Endometrial microvascular endothelial cells (primary cell): ENCODE data around the gene LCK. TPM values are rescaled to one million over a fixed set of nuclear protein-coding genes. Genes with fewer than 3 reads are reported as not detected.

Experiments used
- in situ Hi-C: cut with HindIII; loops from 2 replicates; pipeline ENCODE4 v1.10.0; 2017; ENCODE audit warnings: low sequenced_read_pairs, low pct_unique_long_range_greater_than_20kb; ENCODE audit errors: inconsistent ontology term
- total RNA-seq: library from RNA; depleted of rRNA; stranded (reverse); fragments of >200 nt; gene quantifications from one replicate; pipeline ENCODE4 v1.2.3, GENCODE V29; 2015; ENCODE audit errors: inconsistent ontology term

Gene LCK
- not detected for total RNA-seq

- in situ Hi-C loops: no loop called here
Observed at GRCh38 chr1:32250893-32251716, at the start of gene LCK. Gene LCK, plus strand, starts transcription at chr1:32251265. Its CDS starts 23,065 bp downstream, at chr1:32274330.

DNA sequence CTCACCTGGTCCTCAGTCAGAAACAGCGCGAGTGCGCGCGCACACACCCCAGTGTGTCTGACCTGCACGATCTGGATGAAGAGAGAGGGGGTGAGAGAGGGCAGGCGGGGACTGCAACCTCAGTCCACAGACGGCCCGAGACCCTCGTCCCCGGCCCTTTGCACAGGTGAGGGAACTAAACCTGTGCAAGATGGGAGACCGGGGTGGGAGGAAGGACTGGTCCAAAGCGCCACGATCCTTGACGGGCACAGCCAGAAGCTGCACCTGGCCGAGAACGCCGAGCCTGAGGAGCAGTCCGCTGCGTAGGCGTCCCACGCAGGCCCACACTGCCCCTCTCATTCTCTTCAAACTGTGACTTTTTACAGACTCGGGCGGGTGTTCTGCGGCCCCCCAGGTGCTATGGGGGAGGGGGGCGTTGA, 46.1 kb upstream of the LCK start:
- in situ Hi-C loops: no loop called here

DNA sequence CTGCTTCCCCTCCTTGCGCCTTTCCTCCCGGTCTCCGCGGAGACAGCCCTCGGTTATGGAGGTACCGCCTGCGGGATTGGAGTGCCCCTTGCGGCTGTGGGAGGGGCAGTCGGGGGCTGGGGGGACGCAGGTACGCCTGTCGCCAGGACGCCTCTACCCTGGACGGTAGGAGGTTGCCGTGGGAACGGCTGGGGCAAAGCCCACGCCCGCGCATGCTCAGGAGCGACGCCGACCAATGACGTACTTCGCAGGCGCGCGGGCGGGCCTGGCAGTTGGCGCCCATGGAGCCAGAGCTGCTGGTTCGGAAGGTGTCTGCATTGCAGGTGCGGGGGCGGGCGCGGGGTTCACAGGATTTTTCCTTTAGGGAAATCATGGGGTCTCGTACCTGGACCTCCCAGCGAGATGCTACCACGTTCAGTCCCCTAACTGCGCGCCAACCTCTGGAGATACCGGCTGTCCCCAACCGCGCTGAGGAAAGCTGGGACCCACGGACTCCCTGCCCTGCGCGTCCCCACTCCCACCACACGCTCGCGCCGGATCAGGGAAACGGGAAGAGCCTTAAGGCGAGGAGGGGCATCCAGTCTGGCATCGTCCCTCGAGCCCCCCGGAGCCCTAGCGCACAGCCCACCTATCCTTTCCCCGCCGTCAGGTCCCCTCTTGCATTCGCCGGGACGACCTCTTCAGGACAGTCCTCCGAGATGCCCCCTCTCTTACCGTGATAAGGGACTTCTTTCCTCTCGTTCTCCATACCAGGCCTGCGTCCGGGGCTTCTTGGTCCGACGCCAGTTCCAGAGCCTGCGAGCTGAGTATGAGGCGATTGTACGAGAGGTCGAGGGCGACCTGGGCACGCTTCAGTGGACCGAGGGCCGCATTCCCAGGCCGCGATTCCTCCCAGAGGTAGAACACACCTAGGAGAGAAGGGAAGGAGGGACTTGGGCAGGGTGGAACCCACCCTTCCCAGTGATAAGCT, 45.4 kb upstream of the LCK start, which contains the start of gene IQCC:
Gene IQCC (plus strand): TSS at position 271 of the 970 bp plus-strand sequence. CDS start 11 bp downstream, at position 282.
- in situ Hi-C loops: no loop called here

GRCh38 chr1:32208469-32208868, 42.6 kb upstream of the LCK start:
- in situ Hi-C loops: no loop called here

- in situ Hi-C loops: no loop called here
Observed at GRCh38 chr1:32208891-32209328, 42.2 kb upstream of the LCK start, which contains the start of gene DCDC2B. Gene DCDC2B, plus strand, starts transcription at chr1:32209089. Its CDS starts 5 bp downstream, at chr1:32209094.

DNA sequence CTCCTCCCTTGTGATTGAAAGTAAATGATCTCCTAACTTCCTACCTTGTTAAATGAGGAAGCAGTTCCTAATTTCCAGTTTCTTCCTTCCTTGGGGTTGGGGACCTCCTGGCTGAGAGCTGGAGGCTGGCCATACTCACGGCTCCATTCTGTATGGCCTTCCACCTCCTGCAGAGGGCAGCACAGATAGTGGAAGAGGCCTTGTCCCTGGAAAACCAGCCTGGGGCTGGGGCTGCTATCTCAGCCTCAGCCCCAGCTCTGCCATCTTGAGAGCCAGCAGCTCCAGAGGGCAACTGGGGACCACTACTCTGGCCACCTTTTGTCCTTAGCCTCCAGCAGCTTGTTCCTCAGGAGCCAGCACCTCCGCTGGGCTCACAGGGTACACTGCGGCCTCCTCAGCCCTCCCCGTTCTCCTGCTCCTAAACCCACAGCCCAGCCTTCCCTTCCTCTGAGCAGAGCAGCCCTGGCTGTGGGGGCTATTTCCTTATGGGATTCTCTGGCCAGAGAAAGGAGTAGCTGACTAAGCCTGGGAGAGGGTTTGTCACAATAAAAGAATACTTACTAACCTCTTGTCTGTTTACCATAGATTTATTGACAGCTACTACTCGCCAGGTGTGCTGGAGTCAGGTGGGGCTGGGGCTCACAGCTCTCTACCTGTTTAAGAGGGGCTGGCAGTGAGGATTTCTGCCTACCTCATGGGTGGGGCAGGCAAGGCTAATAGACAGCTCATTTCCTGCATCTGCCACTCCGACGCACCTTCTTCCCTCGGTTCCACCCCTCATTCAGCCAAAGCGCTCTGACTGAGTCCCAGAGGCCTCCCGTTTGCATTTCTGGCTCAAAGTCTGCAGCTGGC, 35.2 kb upstream of the LCK start:
- in situ Hi-C loops: no loop called here

DNA sequence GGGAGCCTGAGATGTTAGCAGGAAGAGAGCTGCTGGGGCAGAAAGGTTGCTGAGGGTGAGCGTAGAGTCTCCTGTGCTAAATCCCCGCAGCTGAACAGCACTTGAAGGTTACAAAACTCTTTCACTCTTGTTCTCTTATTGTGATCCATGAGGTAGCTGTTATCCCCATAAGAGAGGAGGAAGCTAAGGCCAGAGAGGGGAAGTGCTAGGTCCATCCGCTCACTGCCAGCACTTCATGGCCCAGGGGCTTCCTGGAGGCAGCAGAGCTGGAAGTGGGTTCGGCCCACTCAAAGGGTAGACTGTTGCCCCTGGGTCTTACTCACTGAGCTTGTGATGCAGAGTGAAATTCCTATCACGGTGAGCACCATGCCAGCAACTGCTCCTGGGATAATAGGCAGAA, 34.5 kb upstream of the LCK start:
- in situ Hi-C loops: no loop called here

DNA sequence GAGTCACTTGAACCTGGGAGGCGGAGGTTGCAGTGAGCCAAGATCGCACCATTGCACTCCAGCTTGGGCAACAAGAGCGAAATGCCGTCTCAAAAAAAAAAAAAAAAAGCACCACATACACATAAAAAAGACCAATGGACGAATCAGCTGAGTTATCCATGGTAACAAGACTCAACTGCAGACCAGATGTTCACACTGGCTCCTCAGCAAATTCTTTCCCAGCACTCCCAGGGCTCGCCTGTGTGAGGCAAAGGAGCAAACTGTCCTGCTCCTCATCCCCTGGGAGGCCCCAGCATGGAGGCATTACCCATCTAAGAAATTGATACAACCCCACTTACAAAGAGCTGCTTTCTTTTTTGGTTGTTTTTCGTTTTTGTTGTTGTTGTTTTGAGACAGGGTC, 32.0 kb upstream of the LCK start:
- in situ Hi-C loops: no loop called here

DNA sequence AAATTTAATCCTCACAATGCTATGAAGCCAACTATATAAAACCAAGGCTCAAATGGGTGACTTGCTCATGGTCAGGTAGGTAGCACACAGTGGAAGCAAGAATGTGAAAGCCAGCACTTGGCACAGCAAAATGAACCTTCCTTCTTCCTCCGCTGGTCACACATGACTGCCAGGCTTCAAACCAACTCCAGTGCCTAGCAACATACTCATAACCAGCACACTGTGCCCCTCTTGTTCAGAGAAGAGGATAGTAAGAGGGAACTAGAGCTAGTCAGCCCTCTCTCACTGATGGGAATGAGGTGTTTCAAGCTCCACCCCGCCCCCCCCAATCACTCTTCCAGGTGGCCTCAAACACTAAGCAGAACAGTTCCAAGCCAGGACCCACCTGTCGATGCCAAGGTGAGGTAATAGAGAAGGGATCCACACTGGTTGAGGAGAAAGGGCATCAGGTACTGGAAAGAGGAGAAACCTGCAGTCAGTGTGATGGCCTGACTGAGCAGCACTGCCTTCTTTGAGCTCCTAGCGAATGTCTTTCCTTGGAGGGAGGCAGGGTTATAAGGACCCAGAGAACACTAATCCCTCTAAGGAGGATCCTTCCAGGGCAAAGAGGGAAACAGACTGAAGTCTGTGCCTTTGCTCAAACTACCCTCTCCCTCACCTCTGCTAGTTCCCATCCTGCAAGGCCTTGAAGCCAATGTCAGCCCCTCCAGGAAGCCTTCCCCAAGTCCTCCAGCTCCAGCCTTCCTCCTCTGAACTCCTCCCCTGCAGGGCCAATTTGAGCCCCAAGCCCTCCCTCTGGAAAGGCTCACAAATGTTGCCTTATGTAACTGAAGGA, 30.1 kb upstream of the LCK start:
- in situ Hi-C loops: no loop called here

DNA sequence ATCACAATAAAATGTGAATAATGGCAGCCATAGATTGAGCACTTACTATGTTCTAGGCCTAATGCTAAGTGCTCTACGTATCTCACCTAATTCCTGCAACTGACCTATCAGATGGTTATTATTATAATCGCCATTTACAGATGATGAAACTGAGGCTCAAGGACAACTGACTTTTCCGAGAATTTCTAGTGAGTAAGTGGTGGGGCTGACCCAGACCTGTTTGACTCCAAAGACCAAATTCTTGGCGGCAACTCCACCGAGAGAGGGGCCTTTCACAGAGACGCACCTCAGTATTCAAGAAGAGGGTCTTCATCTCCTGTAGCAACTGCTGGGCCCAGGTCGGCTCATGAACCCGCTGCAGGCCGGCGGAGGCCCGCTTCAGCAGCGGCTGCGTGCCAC, 29.5 kb upstream of the LCK start:
- in situ Hi-C loops: no loop called here

- in situ Hi-C loops: no loop called here
Observed at GRCh38 chr1:32221980-32222755, 28.9 kb upstream of the LCK start, which contains the start of the genes EIF3I and TMEM234. Gene EIF3I, plus strand, starts transcription at chr1:32222407. Its CDS starts 35 bp downstream, at chr1:32222442. Gene TMEM234, minus strand, starts transcription at chr1:32222353. Its CDS starts 31 bp downstream, at chr1:32222322.

- in situ Hi-C loops: no loop called here
Observed at GRCh38 chr1:32223683-32224082, 27.4 kb upstream of the LCK start.

DNA sequence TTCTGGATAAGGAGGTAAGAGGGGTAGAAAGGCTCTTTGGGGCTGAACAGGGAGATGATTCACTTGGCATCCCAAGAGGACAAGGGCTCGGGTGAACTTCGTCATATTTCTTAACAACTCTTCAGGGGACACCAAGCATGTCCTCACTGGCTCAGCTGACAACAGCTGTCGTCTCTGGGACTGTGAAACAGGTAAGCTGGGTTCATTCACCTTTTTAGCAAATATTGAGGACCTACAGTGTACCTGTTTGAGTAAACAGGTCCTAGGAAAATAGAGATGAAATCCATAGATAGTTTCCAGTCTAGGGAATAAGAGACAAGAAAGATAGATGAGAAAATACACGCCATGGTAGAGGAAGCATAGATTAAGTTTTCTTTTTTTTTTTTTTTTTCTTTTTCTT, 26.8 kb upstream of the LCK start:
- in situ Hi-C loops: no loop called here

DNA sequence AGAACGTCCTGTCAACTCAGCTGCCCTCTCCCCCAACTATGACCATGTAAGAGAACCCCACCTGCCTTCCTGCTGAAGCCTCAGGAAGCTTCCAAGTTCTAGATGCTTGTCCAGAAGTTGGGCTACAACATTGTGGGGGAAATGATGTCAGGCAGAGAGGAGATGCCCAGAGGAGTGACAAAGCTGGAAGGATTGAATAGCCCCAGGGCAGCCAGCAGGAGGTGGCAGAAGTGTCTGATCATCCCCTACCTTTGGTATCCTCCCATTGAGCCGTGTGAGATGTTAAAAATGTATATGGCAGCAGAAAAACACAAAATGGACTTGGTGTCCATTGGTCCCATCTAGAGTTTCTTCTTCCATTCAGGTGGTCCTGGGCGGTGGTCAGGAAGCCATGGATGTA, 22.3 kb upstream of the LCK start:
- in situ Hi-C loops: no loop called here

DNA sequence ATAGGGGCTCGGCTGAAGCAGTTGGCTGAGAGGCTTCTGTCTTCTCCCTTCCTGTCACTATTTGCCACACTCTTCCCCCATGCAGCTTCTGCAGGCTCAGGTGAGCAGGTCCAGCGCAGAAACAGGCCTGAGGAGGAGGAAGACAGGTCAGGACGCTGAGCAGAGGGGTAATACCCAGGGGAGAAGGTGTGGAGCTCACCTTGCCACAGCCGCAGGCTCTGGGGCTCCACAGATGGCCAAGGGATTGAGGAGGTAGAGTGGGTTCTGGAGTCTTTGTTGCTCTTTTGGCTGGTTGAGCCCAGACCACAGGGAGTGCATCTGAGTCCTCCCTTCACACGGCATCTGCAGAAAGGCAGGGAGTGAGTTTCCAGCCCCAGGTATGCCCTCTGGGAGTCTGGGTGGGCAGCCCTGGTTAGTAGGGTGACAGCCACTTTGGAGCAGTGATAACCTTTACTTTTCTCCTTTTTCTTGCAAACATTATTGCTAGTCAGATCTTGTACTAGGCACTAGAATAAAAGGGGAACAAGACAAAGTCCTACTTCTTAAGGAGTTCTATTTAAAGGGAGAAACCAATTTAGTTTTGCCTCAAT, 19.1 kb upstream of the LCK start:
- in situ Hi-C loops: no loop called here

DNA sequence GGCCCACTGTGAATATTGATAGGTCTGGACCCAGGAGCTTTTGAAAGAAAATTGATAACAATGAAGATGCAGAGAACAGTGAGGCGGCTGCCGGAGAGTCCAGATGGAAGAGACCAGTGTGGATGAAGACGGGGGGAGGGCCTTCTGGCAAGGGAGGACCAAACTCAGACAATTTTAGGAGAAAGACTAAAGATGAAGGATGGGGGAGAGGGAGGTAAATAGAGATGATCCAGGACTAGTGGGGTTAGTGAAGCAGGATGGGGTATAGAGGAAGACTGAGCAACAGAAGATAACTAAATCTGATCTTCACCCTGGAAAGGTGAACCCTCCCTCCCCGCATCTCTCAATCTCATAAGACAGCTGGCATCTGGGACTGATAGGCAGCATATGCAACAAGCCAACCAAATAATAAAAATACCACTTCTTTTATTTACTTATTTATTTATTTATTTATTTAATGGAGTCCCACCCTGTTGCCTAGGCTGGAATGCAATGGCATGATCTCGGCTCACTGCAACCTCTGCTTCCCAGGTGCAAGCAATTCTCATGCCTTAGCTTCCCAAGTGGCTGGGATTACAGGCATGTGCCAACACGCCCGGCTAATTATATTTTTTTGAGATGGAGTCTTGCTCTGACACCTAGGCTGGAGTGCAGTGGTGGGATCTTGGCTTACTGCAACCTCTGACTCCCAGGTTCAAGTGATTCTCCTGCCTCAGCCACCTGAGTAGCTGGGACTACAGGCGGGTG, 18.3 kb upstream of the LCK start:
- in situ Hi-C loops: no loop called here
